ENCODE data around the gene TMEM181. TPM values are rescaled to one million over a fixed set of nuclear protein-coding genes. Genes with fewer than 3 reads are reported as not detected.

TMEM181 gene
- total RNA-seq, 1 donor from 2014 or later, result 57.9 TPM

GRCh38 chr6:158564243-158565121, 4.6 kb downstream of the TMEM181 start:
- no peak for DNase-seq

GRCh38 chr6:158565122-158565429, 5.2 kb downstream of the TMEM181 start:
- DNase-seq, result no peak

- DNase-seq, result no peak
Measured at GRCh38 chr6:158565482-158566040, 5.7 kb downstream of the TMEM181 start.

GRCh38 chr6:158566207-158566818, 6.4 kb downstream of the TMEM181 start:
- DNase-seq, result no peak

- no peak for DNase-seq
Measured at GRCh38 chr6:158567152-158567551, 7.3 kb downstream of the TMEM181 start.

- DNase-seq, result no peak
Measured at GRCh38 chr6:158567871-158568401, 8.0 kb downstream of the TMEM181 start.

GRCh38 chr6:158568549-158568948, 8.7 kb downstream of the TMEM181 start:
- DNase-seq, result no peak

- no peak for DNase-seq
Measured at GRCh38 chr6:158569036-158569435, 9.1 kb downstream of the TMEM181 start.

- DNase-seq, result no peak
Measured at GRCh38 chr6:158570681-158570962, 10.7 kb downstream of the TMEM181 start.

- no peak for DNase-seq
Measured at GRCh38 chr6:158571826-158572652, 12.1 kb downstream of the TMEM181 start.

GRCh38 chr6:158572653-158573541, 13.0 kb downstream of the TMEM181 start:
- no peak for DNase-seq

- DNase-seq, result no peak
Measured at GRCh38 chr6:158573542-158573931, 13.6 kb downstream of the TMEM181 start.

GRCh38 chr6:158574800-158575199, 14.9 kb downstream of the TMEM181 start:
- no peak for DNase-seq

- DNase-seq, result peak; percentile 42
Measured at GRCh38 chr6:158575550-158575949, 15.7 kb downstream of the TMEM181 start.

- no peak for DNase-seq
Measured at GRCh38 chr6:158584236-158584651, 24.4 kb downstream of the TMEM181 start.

GRCh38 chr6:158586652-158587051, 26.8 kb downstream of the TMEM181 start:
- DNase-seq, result no peak

GRCh38 chr6:158589366-158589765, 29.5 kb downstream of the TMEM181 start:
- no peak for DNase-seq

- DNase-seq, result peak; percentile 69
Measured at GRCh38 chr6:158591134-158591809, 31.4 kb downstream of the TMEM181 start.

GRCh38 chr6:158591810-158592209, 31.9 kb downstream of the TMEM181 start:
- DNase-seq, result no peak

GRCh38 chr6:158593670-158594069, 33.8 kb downstream of the TMEM181 start:
- DNase-seq, result no peak

GRCh38 chr6:158595223-158595622, 35.3 kb downstream of the TMEM181 start:
- DNase-seq, result peak; percentile 55

Measured in dermis blood vessel endothelial cell (primary cell).